ENCODE data around the gene KLF3.

GRCh38 chr4:38634047-38634759 lies 29.8 kb upstream of the KLF3 start:
- TF ChIP-seq EP300 (IDR thresholded peaks at IDR 0.05) (no peak), CTCF (IDR thresholded peaks at IDR 0.05) (no peak), POLR2AphosphoS5 (IDR thresholded peaks at IDR 0.05) (no peak), POLR2A (IDR thresholded peaks at IDR 0.05) (no peak)

Measured in sigmoid colon (tissue), 4 donors.